Kidney epithelial cell (primary cell): ENCODE results near the gene OR13C5. TPM values are rescaled to one million over a fixed set of nuclear protein-coding genes. Genes with fewer than 3 reads are reported as not detected.
A peak's percentile ranks its signal among the peaks of the same experiment; 100 is the strongest.
"Not testable (repeated sequence)": the region's sequence is repeated elsewhere in the genome, so short reads cannot be mapped to it uniquely, and the experiment has no call there.

Experiments used
- DNase-seq: peaks from one replicate; pipeline ENCODE4 v3.0.0-alpha.2; 2010; ENCODE audit warnings: low read depth
- H3K27me3 ChIP-seq: 2 replicates; pipeline ENCODE4 v1.6.0; 2011; ENCODE audit warnings: low read length; ENCODE audit not compliant: control insufficient read depth, insufficient read depth
- H3K36me3 ChIP-seq: 2 replicates; pipeline ENCODE4 v1.5.1; 2011; ENCODE audit warnings: low read length; ENCODE audit not compliant: control insufficient read depth, insufficient read depth
- H3K4me3 ChIP-seq: 2 replicates; pipeline ENCODE4 v1.5.1; 2011; ENCODE audit warnings: low read depth, mild to moderate bottlenecking, control low read depth, low read length
- CTCF ChIP-seq: IDR thresholded peaks from 2 replicates; pipeline ENCODE4 v1.5.1; 2011; ENCODE audit warnings: mild to moderate bottlenecking, moderate library complexity, low read length, control low read depth, inconsistent platforms; ENCODE audit not compliant: insufficient read depth, poor library complexity, severe bottlenecking
- total RNA-seq: library from RNA; depleted of rRNA; stranded (reverse); fragments of >200 nt; gene quantifications from 2 replicates; pipeline ENCODE4 v1.2.3, GENCODE V29; 2015

Gene OR13C5
- total RNA-seq, 1 donor from 2014 or later = not detected

- DNase-seq = no peak
- Histone ChIP-seq H3K4me3 (no peak overlapping the region), H3K27me3 (no peaks in the 10 kb centered on the region), H3K36me3 (no peaks in the 10 kb centered on the region)
- peak; percentile 19 for TF ChIP-seq CTCF
Measured at GRCh38 chr9:104608336-104608735, 9.1 kb upstream of the OR13C5 start.

DNA sequence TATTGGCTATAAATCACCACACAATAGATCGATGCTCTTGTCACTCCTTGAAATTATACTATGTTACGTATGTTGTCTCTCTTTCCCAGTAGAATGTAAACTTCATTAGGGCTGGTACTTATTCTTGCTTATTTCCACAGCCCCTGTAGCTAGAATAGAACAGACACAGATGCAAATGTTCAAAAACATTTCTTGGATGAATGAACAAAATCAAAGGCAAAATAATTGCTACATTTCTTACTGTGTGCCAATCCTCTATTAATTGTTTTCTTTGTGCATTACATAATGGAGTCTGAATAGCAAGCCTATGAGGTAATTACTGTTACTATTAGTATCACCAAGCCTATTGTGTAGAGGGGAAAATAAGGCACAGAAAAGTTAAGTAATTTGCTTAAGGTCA lies 6.9 kb upstream of the OR13C5 start:
- no peaks in the 10 kb centered on the region for H3K27me3 ChIP-seq
- DNase-seq = no peak
- no peak for TF ChIP-seq CTCF
- no peak overlapping the region for H3K4me3 ChIP-seq
- H3K36me3 ChIP-seq = no peaks in the 10 kb centered on the region

DNA sequence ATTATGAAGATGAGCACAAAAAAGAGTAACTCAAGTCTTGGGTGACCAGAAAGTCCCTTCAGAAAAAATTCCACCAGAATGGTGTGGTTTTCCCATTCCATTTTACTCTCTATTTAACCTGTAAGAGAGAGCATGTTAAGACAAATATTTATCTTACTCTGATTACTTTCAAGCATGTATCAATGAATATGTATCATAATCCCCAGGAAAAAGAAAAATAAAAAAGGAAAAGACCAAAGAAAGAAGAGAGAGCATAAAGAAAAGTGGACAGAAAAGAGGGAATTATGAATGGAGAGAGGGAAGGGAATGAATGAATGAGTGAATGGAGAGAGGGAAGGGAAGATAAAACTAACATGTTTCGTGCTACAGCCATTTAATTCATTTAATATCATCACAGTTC lies 6.3 kb upstream of the OR13C5 start, which contains the start of gene OR13C2:
Gene OR13C2, minus strand, starts transcription at position 101 of the 400 bp plus-strand sequence. Its CDS starts 0 bp downstream, at position 101.
- not testable (repeated sequence) for H3K4me3 ChIP-seq, DNase-seq, H3K27me3 ChIP-seq, H3K36me3 ChIP-seq

GRCh38 chr9:104604801-104605200 lies 5.6 kb upstream of the OR13C5 start:
- no peak for DNase-seq
- TF ChIP-seq CTCF = no peak

DNA sequence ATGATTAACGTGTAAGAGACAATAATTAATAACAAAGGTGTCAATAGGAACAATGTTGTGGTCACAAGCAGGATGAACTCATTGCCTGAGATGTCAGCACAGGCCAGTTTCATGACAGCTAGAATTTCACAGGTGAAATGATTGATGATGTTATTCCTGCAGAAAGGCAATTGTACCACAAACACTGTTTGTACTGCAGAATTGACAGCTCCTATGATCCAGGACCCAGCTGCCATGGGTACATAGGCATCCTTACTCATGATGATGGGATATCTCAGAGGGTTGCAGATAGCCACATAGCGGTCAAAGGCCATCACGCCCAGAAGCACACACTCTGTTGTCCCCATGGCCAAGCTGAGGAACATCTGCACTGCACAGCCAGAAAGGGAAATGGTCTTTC lies 464 bp downstream of the OR13C5 start:
- not testable (repeated sequence) for H3K4me3 ChIP-seq, H3K36me3 ChIP-seq, DNase-seq, H3K27me3 ChIP-seq

More at GRCh38 chr9:104604801-104605200, 5.6 kb upstream of the OR13C5 start:
- Histone ChIP-seq H3K27me3 (no peaks in the 10 kb centered on the region), H3K4me3 (no peak overlapping the region), H3K36me3 (no peaks in the 10 kb centered on the region)

DNA sequence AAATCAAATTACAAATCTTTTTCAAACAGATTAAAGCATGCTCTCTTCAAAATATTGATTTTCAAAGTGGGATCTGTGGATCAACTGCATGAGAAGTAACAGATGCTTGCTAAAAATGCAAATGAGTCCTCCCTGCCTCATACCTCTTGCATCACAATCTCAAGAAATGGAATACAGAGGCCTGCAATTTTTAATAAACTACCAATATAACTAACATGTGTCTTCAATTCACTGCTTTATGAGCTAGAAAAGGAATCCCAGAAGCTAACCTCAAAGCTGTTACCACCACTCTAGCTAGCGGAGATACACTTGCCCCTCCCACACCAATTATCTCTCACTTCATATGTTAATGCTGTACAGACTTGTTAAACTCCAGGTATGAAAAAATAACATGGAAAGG lies 9.6 kb downstream of the OR13C5 start:
- no peaks in the 10 kb centered on the region for H3K36me3 ChIP-seq
- no peak overlapping the region for H3K4me3 ChIP-seq
- no peak for DNase-seq
- TF ChIP-seq CTCF = no peak
- H3K27me3 ChIP-seq = no peaks in the 10 kb centered on the region

DNA sequence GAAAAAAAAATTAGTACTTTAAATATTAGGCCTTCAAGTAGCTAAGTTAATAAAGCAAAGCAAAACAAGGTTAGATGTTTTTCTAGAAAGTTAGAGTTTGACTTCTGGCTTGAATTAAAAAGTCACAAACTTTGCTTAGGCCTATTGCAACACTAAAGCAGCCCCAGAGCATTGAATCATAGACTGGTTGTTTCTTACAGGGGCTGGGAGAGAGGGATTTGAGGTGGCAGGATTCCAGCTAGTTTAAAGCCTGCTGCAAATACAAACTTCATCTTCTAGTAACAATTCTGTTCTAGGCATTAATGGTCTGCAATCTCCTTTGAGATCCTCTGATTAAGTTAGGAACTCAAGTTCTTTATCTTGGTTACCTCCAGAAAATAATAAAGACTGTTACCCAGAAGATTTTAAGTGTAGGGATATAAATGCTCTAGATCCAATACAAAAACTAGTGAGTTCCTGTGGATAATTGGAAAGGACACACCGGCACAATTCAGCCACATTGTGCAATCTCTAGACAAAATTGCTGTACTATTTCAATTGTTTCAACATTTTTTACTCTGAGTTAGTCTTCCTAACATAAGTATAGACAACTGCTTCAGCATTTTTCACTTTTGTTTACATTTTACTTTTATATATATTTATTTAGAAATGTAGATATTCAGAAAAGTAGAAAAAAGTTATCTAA lies 12.6 kb downstream of the OR13C5 start:
- no peak for DNase-seq
- Histone ChIP-seq H3K36me3 (no peaks in the 10 kb centered on the region), H3K27me3 (no peaks in the 10 kb centered on the region), H3K4me3 (no peak overlapping the region)
- TF ChIP-seq CTCF = no peak
